UCSD-AML1 (cell line): ENCODE measurements around the gene MYLK3.
"Not testable (repeated sequence)": the region's sequence is repeated elsewhere in the genome, so short reads cannot be mapped to it uniquely, and the experiment has no call there.

Experiments
- DNase-seq: peaks from one replicate; lab custom pipeline; 2025; ENCODE audit not compliant: unreplicated experiment; lab: John Stamatoyannopoulos, UW

MYLK3 gene

DNA sequence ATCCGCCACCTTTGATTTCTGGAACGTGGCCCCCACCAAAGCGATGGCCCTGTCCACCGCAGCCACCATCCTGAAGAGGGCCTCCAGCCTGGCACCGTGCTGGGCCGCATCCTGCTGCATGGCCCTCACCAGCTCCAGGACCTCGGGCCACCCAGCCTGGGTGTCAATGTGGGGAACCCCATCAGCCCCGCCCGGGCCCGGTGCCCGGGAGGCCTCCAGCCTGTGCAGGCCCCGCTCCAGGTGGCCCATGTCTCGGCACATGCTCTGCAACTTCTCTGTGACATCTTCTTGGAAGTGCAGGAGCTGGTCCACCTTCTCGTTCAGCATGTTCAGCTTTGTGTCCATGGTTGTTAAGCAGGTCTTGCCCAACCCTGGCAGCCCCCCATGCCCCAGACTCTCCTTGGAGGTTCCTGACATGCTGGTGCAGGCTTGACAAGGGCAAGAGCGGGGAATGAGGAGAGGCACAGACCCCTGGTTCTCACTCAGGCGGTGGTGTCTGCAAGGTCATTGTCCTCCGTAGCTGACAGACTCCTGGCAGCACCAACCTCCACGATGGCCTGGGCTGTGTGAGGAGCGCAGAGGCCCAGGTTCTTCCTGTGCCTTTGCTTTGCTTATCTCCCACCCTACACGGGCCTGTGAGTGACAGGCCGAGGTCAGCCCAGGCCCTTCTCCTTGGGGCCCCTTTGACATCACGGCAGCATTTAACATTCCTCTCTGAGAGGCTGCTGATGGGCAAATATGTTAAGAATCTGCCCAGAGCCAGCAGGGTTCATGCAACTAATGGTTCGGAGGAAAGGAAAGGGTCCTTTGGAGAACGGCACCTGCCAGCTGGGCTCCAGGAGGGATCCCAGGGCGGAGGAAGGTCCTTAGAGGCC is at the start of gene MYLK3:
Gene MYLK3 (minus strand): TSS at position 568 of the 875 bp plus-strand sequence. CDS start 151 bp downstream, at position 417.
- peak; percentile 21 for DNase-seq

DNA sequence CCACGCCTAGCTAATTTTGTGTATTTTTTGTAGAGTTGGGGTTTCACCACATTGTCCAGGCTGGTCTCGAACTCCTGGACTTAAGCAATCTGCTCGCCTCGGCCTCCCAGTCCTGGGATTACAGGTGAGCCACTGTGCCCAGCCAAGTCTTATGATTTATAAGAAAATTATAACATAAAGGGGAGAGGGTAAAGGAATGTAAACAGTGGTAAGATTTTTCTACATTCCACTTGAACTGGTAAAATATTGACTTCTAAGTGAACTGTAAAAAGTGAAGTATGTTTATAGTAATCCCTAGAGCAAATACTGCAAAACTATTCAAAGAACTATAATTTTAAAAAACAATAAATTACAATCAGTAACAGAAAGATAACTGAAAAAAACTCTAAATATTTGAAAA is 49.4 kb upstream of the MYLK3 start:
- no peak for DNase-seq

DNA sequence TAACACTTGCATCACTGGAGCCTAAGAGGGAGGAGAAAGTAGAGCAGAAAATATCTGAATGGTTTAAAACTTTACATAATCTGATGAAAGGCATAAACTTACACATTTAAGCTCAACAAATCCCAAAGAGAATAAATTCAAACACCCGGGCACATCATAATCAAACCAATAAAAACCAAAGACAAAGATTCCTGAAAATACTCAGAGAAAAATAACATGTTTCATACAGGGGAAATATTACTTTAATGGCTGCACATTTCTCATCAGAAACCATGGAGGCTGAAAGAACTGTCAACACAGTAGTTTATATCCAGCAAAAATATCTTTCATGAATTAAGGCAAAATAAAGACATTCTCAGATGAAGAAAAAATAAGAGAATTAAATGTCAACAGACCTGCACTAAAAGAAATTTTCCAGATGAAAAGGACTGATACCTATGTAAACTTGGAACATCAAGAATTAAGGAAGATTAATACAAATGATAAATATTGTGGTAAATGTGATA is 48.7 kb upstream of the MYLK3 start:
- no peak for DNase-seq

DNA sequence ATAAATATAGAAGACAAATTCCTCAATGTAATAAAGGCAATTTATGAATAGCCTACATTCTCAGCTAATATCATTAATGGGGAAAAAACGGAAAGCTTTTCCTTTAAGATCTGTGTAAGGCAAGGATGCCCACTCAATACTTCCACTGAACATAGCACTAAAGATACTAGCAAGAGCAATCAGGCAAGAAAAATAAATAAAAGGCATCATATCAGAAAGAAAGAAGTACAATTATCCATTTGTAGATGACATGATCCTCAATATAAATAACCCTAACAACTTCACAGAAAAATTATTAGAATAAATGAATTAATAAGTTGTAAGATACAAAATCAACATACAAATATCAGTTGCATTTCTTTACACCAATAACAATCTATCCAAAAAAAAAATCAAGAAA is 45.7 kb upstream of the MYLK3 start:
- no peak for DNase-seq

DNA sequence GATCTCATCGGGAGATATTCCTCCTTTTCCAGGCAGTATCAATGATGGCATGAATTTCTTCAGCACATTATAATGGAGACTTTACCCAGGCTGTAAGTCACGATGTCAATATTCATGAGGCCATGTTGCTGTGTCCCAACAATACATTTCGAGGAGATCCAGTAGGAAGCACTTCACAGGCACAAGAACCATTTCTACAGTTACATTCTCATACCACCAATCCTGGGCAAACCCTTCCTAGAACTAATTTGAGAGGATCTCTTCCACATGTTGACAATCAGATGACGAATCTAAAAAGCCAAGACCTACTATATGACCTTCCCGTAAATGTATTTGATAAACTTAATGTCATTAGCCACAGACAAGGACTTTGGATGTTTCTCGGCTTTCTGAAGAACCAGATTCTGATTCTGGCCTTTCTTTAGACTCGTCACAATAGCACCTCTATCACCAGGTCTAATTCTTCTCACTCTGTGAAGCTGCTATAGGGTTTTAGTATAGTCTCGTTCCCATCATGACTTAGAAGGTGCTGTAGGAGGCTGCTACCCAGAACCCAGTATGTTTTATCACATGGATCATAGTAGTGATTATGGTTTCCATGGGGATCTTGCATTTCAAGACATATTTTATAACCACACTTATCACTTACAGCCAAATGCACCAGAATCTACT is 42.6 kb upstream of the MYLK3 start:
- DNase-seq, result no peak

DNA sequence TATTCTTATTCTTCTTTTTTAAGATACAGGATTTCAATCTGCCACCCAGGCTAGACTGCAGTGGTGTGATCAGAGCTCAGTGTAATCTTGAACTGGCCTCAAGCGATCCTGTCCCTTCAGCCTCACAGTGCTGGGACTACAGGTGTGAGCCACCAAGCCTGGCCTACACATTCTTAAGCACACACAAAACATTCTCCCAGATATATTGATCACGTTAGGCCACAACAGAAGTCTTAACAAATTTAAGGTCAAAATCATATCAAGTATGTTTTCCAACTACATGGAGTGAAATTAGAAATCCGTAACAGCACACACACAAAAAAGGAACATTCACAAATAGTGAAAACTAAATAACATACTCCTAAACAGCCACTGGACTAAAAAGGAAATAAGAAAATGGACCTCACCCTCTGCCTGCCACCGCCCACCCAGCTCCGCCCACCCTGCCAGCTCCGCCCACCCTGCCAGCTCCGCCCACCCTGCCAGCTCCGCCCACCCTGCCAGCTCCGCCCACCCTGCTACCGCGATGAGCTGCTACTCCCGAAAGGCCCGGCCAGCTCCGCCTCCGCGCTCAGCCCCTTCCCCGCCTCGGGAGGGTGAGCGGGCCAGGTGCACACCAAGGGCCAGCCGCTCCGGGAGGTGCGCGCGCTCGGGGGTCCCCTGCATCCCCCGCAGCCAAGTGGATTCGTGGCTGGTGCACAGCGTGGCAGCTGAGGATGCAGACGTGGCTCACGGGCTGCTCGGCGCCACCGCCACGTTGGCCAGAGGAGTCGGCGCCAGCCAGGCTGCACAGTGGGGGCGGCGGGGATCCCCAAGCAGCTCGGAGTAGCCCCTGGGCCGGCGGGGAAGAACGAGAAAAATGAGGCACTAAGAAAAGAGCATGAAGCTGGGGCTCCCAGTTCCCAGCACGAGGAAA is 41.6 kb upstream of the MYLK3 start:
- no peak for DNase-seq

DNA sequence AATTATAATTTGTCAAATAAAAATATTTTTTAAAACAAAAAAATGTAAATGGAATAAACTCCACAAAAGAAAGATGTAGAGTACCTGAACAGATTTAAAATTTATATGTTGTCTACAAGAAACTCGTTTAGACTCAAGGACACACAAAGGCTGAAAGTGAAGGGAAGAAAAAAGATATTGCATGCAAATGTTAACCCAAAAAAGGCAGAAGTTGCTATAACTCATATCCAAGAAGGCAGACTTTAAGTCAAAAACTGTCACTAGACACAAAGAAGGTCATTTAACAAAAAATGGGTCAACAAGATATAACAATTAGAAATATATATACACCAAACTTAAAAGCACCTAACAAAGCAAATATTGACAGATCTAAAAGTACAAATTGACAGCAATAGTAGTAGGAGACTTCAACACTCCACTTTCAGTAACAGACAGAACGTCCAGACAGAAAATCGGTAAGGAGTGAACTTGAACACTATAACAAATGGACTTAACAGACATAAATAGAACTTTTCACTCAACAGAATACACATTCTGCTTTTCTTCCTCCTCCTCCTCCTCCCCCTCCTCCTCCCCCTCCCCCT is 40.8 kb upstream of the MYLK3 start:
- DNase-seq, result no peak

DNA sequence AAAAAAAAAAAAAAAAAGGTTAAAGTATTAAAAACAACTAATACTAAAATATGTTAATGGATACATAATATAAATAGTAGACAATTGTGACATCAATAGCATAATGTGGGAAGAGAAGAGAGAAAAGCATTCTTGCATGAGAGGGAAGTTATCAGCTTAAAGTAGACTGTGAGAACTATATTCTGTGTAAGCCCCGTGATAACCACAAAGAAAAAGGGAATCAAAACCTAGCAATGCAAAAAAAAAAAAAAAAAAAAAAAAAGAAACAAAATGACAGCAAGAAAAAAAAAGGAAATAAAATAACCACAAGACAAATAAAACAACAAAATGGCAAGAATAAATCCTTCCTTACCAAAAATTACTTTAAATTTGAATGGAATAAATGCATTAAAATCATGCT is 39.8 kb upstream of the MYLK3 start:
- DNase-seq, result no peak

DNA sequence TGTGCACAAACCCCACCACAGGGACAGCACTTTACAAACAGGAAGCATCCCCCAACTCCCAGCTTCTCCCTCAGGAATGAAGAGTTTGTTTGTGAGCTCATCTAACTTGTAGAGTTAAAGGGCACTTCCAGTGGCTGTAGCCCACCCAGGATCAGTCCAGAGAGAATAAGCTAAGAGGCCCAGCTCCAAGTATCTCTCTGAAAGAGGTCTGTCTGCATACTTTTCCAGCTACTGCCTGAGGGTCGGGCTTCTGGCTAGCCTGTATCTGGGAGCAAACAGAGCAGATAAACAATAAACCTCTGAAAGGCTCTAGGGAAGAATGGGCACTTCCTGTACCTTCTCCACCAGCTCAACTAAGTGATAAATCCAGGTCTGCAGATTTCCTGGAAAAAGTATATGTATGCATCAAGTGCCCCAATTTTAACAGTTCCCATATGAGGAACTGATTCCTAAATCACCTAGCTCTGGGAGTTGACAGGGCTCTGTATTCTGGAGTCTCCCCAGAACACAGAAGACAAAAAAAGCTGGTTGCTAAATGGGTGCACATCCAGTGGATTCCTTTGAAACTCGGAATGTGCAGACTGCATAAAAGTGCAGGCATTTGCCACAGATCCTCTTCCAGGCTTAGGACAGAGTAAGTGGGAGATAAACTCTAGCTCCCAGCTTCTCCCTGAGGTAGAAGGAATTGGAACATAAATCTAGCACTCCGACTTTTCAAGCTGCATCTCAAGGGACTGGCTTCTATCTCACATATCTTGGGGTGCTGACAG is 37.1 kb upstream of the MYLK3 start:
- no peak for DNase-seq

DNA sequence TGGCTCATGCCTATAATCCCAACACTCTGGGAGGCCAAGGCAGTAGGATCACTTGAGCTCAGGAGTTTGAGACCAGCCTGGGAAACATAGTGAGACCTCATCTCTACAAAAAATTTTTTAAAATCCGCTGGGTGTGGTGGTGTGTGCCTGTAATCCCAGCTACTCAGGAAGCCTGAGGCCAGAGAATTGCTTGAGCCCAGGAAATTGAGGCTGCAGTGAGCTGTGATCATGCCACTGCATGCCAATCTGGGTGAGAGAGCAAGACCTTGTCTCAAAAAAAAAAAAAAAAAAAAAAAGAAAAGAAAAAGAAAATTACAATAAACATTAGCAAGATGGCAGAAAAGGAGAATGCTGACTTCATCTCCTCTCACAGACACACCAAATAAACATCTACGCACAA is 36.4 kb upstream of the MYLK3 start:
- not testable (repeated sequence) for DNase-seq

DNA sequence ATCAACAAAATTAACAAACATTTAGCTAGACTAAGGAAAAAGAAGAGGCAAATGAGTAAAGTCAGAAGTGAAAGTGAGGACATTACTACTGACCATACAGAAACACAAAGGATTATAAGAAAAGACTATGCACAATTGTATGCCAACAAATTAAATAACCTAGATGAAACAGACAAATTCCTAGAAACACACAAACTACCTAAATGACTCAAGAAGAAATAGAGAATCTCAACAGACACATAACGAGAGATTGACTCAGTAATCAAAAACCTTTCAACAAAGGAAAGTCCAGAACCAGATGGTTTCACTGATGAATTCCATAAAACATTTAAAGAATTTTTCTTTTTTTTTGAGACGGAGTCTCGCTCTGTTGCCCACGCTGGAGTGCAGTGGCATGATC is 35.7 kb upstream of the MYLK3 start:
- DNase-seq, result no peak

DNA sequence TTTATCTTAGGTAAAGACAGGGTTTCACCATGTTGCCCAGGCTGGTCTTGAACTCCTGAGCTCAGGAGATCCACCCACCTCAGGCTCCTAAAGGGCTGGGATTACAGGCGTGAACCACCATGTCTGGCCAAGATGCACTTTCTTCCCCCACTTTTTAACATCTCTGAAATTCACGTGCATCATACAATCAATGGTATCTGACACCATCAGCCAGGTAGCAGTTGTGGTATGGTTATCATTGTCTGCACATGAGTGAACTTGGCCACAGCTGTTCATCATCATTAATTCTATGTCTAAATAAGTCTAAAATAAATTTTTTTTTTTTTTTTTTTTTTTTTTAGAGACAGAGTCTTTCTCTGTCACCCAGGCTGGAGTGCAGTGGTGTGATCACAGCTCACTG is 34.2 kb upstream of the MYLK3 start:
- no peak for DNase-seq

DNA sequence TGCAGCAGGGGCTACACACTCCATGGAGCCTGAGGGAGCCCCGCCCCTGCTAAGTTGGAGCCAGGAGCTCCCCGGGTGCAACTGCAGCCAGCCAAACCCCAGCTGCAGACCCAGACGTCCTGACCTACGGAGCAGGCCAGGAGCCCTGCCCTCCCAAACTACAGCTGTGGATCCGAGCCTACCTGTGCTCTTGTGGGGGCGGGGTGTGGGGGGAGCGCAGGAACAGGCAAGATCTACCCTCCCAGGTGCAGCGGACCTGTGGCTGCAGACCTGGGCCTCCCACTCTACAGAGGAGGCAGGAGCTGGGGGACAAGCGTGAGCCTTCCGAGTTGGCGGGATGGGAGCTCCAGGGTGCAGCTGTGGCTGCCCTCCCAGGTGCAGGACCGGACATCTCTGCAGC is 29.7 kb upstream of the MYLK3 start:
- no peak for DNase-seq

DNA sequence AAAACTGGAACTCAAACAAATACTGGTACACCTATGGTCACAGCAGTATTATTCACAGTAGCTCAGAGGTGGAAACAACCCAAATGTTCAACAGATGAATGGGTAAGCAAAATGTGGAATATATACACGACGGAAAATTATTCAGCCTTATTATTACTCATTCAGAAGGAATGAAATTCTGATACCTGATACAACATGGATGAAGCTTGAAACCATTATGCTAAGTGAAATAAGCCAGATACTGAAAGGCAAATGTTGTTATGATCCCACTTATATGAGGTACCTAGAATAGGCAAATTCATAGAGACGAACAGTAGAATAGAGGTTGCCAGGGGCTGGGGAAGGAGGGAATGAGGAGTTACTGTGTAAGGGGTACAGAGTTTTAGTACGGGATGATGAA is 27.1 kb upstream of the MYLK3 start:
- DNase-seq, result no peak

DNA sequence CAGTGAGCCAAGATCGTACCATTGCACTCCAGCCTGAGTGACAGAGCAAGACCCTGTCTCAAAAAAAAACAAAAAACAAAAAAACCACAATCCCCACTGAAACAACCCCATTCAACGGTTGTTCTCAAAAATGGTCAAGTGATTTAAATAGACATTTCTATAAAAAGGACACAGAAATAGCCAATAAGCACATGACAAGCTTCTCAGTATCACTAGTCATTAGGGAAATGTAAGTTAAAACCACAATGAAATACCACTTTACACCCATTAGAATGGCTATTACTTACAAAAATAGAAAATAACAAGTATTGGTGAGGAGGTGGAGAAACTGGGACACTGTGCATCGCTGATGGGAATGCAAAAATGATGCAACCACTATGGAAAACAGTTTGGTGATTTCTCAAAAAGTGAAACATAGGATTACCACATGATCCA is 26.6 kb upstream of the MYLK3 start:
- no peak for DNase-seq

DNA sequence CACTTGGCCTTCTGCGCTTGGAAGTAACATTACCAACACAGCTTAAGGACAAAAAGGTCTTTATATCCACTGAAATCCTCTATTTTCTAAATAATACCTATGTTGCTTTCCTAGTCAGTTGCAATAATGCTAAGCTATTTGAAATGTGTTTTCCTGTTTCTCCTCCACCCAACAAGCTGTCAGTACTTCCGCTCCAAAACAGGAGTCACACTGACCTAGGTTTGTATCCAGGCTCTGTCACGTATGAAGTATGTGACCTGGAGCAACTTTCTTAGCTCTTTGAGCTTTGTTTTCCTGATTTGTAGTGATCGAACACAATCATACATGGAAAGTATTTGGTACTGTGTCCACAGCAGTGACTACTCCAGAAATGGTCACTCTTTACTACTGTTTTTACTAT is 24.3 kb upstream of the MYLK3 start:
- no peak for DNase-seq

DNA sequence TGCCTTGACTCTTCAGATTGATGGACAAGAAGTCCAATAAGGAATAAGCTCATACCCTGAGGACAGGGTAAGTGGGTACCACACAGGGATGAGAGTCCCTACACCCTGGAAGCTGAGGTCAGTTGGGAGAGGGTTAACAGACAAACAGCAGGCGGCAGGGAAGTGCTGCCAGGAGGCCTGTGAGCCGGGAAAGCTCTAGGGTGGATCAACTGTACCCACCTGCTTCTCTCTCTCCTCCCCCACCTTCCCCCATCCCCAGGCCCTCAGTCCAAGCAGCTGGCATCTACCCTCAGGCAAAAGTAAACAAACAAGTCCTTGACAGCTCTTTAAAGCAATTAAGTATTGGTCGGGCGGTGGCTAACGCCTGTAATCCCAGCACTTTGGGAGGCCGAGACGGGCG is 20.7 kb upstream of the MYLK3 start:
- no peak for DNase-seq

DNA sequence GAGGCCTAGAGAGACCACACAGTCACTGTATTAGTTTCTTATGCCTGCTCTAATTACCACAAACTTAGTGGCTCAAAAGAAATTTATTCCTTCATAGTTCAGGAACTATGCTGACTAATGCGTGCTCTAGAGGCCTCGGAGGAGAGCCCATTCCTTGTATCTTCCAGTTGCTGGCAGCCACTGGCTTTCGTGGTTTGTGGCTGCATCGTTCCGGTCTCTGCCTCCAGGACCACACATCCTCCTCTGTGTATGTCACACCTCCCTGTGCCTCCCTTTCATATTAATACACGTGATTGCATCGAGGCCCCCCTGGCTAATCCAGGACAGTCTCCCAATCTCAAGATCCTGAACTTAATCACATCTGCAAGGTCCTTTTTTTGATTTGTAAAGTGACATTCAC is 16.9 kb upstream of the MYLK3 start:
- peak; percentile 40 for DNase-seq

DNA sequence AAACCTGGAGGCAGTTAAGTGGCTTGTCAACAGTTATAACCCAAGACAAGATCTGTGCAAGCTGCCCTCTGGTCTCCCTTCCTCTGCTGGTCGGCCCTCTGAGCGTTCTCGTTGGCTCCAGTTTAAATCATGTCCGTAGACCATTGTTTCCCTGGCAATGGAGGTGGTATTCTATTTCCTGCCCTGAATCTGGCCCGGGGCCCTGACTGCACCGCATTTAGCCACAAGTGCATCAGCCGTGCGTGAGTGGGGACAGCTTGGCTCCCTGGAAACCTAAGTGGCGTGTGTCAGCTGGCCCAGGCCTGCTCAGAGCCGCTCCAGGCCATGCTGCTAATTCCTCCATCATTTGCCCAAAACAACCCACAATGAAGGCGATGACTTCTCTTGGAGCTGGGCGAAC is 15.0 kb upstream of the MYLK3 start:
- no peak for DNase-seq

DNA sequence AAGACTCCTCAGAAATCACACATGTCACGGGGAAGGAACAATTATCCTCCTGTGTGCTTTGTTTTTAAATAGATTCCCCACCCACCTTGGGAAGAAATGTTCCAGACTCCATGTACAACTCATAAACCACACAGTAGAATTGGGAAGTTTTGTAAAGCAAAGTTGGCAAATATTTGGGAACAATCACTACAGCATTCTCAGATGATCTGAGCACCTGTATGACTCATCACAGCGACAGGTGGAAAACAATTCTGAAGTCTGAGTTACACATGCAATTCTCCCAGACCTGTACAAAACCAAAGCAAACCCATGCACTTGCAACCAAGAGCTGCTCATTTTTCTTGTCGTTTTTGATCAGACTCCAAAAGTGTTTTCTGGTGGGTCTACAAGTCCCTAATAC is 14.4 kb upstream of the MYLK3 start:
- DNase-seq, result no peak
